ENCODE measurements around the gene IQGAP3. TPM values are rescaled to one million over a fixed set of nuclear protein-coding genes. Genes with fewer than 3 reads are reported as not detected.

IQGAP3 gene
- total RNA-seq, 1 donor from 2014 or later = 13.1 TPM

DNA sequence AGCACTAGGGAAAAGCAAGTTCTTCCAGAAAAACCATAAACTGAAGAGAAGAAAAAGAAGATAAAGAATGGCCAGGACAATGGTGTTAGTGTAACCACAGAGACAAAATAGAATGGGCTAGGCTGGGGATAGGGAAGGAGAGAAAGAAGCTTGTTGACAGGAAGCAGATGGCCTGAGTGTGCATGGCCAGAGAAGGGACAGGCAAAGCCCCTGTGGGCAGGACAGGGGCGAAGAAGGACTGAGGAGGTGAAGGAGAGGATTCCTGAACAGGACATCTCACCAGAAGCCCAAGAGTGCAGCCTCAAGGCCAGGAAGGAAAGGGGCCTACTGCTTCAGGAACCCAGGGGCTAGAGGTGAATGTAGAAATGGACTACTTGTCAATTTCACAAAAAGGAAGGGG is 29.3 kb downstream of the IQGAP3 start:
- H3K27ac Mint-ChIP-seq (ENCODE audit: unreplicated experiment) = peak overlapping the region; percentile 33
- H3K4me3 Mint-ChIP-seq (ENCODE audit: unreplicated experiment) = peak overlapping the region; percentile 21

DNA sequence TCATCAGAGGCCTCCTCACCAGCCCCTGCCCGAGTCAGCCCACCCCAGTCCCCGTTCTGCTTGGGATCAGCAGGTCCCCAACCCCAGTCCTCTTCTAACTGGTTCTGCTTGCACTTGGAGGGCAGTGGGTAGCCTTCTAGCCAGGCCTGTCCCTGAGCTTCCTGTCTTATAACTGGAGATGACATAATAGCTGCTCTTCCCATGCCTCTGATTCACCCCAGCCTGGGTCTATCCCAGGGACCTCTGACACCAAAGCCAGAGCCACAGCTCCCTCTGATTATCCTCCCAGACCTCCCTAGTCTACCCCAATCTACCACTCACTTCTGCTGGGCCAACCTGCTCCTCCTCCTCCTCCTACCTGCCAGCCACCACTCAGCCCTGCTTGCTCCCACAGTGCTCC is 31.4 kb downstream of the IQGAP3 start:
- no peak overlapping the region for H3K27ac Mint-ChIP-seq (ENCODE audit: unreplicated experiment)
- no peaks in the 10 kb centered on the region for H3K9me3 Mint-ChIP-seq (ENCODE audit: unreplicated experiment)

More for the DNA sequence above, 29.3 kb downstream of the IQGAP3 start:
- Mint-ChIP-seq H3K4me1 (ENCODE audit: unreplicated experiment) (peaks cover 35% of the 10 kb centered on the region), H3K9me3 (ENCODE audit: unreplicated experiment) (no peaks in the 10 kb centered on the region), H3K27me3 (ENCODE audit: unreplicated experiment) (peaks cover 1% of the 10 kb centered on the region), H3K36me3 (ENCODE audit: low read depth, unreplicated experiment) (peaks cover 22% of the 10 kb centered on the region)
- no peak for DNase-seq (ENCODE audit: low spot score)
- TF ChIP-seq, protein P1, sequence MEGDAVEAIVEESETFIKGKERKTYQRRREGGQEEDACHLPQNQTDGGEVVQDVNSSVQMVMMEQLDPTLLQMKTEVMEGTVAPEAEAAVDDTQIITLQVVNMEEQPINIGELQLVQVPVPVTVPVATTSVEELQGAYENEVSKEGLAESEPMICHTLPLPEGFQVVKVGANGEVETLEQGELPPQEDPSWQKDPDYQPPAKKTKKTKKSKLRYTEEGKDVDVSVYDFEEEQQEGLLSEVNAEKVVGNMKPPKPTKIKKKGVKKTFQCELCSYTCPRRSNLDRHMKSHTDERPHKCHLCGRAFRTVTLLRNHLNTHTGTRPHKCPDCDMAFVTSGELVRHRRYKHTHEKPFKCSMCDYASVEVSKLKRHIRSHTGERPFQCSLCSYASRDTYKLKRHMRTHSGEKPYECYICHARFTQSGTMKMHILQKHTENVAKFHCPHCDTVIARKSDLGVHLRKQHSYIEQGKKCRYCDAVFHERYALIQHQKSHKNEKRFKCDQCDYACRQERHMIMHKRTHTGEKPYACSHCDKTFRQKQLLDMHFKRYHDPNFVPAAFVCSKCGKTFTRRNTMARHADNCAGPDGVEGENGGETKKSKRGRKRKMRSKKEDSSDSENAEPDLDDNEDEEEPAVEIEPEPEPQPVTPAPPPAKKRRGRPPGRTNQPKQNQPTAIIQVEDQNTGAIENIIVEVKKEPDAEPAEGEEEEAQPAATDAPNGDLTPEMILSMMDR (IDR thresholded peaks at IDR 0.05; ENCODE audit: unreplicated experiment) = no peak

DNA sequence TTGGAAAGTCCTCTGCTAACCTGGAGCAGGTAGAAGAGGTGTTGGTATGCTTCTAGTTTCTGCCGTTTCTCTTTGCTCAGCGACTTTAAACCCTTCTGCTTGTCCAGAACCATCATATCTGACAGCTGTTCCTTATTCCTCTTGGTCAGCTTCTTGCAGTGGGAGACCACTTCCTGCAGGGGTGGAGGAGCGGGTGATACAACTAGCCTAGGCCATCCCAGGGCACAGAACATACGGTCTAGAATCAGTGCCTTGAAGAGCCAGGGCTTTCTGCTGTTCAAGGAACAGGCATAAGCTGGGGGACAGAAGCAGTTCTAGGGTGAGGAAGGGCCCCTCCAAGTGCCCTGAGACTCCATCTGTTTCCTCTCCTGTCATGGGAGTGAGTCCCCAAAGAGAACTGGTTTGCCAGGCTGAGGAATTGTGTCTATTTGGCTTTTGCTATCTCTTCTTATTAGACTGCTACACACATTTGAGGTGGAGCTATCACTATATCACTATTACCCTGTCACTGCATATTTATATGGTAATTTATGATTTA is 32.5 kb downstream of the IQGAP3 start:
- Mint-ChIP-seq H3K36me3 (ENCODE audit: low read depth, unreplicated experiment) (peaks cover 15% of the 10 kb centered on the region), H3K27ac (ENCODE audit: unreplicated experiment) (no peak overlapping the region), H3K4me3 (ENCODE audit: unreplicated experiment) (no peak overlapping the region), H3K9me3 (ENCODE audit: unreplicated experiment) (no peaks in the 10 kb centered on the region), H3K4me1 (ENCODE audit: unreplicated experiment) (peaks cover 32% of the 10 kb centered on the region), H3K27me3 (ENCODE audit: unreplicated experiment) (peaks cover 6% of the 10 kb centered on the region)
- DNase-seq (ENCODE audit: low spot score) = no peak
- TF ChIP-seq, protein P1 (IDR thresholded peaks at IDR 0.05; ENCODE audit: unreplicated experiment) = no peak

More for the DNA sequence above, 31.4 kb downstream of the IQGAP3 start:
- Mint-ChIP-seq H3K4me1 (ENCODE audit: unreplicated experiment) (peaks cover 35% of the 10 kb centered on the region), H3K4me3 (ENCODE audit: unreplicated experiment) (no peak overlapping the region), H3K36me3 (ENCODE audit: low read depth, unreplicated experiment) (peaks cover 15% of the 10 kb centered on the region), H3K27me3 (ENCODE audit: unreplicated experiment) (peaks cover 6% of the 10 kb centered on the region)
- TF ChIP-seq, protein P1 (IDR thresholded peaks at IDR 0.05; ENCODE audit: unreplicated experiment) = no peak
- DNase-seq (ENCODE audit: low spot score) = no peak

DNA sequence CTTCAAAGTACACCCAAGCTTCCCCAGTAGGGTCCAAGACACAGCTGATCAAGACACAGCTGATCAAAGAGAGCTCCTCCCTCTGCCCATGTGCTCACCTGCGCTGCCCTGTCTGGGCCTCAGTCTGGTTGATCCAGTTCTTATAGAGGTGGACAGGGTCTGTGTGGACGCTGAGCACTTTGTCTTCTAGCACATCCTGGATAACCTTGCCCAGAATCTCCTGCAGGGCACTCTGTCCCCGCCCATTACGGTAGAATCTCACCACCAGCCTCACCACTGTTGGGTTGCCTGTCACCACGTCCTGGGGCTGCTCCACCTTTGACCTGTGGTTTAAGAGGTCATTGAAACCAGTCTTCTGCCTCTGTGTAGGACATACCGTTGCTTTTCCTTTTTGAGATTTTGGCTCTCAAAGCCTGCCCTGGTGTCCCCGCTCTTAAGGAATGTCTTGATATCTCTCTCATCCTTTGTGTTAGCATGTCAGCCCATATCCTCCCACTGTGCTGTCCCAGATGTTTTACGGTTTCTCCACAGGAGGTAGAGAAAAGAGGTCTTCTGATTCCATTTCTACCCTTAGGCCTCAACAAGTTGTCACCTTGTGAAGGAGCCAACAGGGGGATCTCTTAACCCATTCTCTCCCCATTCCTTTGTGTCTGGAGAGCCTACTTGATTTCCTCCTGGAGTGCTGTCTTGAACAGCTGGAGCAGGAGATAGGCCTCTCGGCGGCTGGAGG is 33.5 kb downstream of the IQGAP3 start:
- peaks cover 8% of the 10 kb centered on the region for H3K27me3 Mint-ChIP-seq (ENCODE audit: unreplicated experiment)
- peaks cover 23% of the 10 kb centered on the region for H3K4me1 Mint-ChIP-seq (ENCODE audit: unreplicated experiment)
- TF ChIP-seq, protein P1 (IDR thresholded peaks at IDR 0.05; ENCODE audit: unreplicated experiment) = no peak
- no peaks in the 10 kb centered on the region for H3K9me3 Mint-ChIP-seq (ENCODE audit: unreplicated experiment)
- no peak for DNase-seq (ENCODE audit: low spot score)
- peak overlapping the region; percentile 26 for H3K4me3 Mint-ChIP-seq (ENCODE audit: unreplicated experiment)
- peaks cover 20% of the 10 kb centered on the region for H3K36me3 Mint-ChIP-seq (ENCODE audit: low read depth, unreplicated experiment)
- no peak overlapping the region for H3K27ac Mint-ChIP-seq (ENCODE audit: unreplicated experiment)

DNA sequence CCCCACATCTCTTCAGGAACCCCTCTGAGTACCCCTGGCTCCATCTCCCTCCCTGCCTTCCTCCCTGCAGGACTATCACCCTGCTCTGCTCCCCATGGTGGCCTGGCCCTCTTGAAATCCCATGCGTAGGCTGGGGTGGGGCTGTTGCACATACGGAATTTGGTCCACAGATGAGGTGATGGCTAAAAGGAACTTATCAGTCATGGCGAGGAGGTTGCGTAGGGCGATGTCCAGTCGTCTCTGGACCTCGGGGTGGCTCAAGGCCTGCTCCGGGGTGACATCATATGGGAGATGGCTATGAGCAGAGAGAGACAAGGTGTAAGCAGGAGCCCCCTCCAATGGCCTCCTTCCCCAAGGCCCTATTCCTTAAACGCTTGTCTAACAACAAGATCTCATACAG is 35.3 kb downstream of the IQGAP3 start:
- H3K4me1 Mint-ChIP-seq (ENCODE audit: unreplicated experiment) = peaks cover 11% of the 10 kb centered on the region
- peaks cover 11% of the 10 kb centered on the region for H3K27me3 Mint-ChIP-seq (ENCODE audit: unreplicated experiment)
- no peak for DNase-seq (ENCODE audit: low spot score)
- no peaks in the 10 kb centered on the region for H3K9me3 Mint-ChIP-seq (ENCODE audit: unreplicated experiment)
- TF ChIP-seq, protein P1 (IDR thresholded peaks at IDR 0.05; ENCODE audit: unreplicated experiment) = no peak
- H3K4me3 Mint-ChIP-seq (ENCODE audit: unreplicated experiment) = no peak overlapping the region
- H3K36me3 Mint-ChIP-seq (ENCODE audit: low read depth, unreplicated experiment) = peaks cover 21% of the 10 kb centered on the region
- H3K27ac Mint-ChIP-seq (ENCODE audit: unreplicated experiment) = no peak overlapping the region
